Suprapubic skin (tissue), 4 donors: Measurements from ENCODE around the gene TTC13. TPM values are rescaled to one million over a fixed set of nuclear protein-coding genes. Genes with fewer than 3 reads are reported as not detected.

Experiments used
- DNase-seq, 2 donors: peaks; one replicate each; pipeline ENCODE4 v3.0.0-alpha.2; 2019; ENCODE audit warnings: low spot score in 2 of 2
- H3K27ac ChIP-seq: fragments of 200-600 bp; sonication (generic); one replicate; pipeline ENCODE4 v1.5.1; 2019
- H3K27me3 ChIP-seq: fragments of 200-600 bp; sonication (generic); one replicate; pipeline ENCODE4 v1.5.1; 2019
- H3K36me3 ChIP-seq: fragments of 200-600 bp; sonication (generic); one replicate; pipeline ENCODE4 v1.5.1; 2019
- H3K4me1 ChIP-seq: fragments of 200-600 bp; sonication (generic); one replicate; pipeline ENCODE4 v1.5.1; 2019
- H3K4me3 ChIP-seq: fragments of 200-600 bp; sonication (generic); one replicate; pipeline ENCODE4 v1.5.1; 2019; ENCODE audit warnings: mild to moderate bottlenecking
- H3K9me3 ChIP-seq: fragments of 200-600 bp; sonication (generic); one replicate; pipeline ENCODE4 v1.5.1; 2019
- EP300 ChIP-seq: sonication (generic); formaldehyde crosslinking; IDR thresholded peaks from one replicate; pipeline ENCODE4 v1.6.1; 2017; ENCODE audit warnings: antibody characterized with exemption
- POLR2A ChIP-seq, 2 donors: fragments of 450-650 bp; IDR thresholded peaks; one replicate each; pipeline ENCODE4 v1.6.1; 2017; ENCODE audit warnings: antibody characterized with exemption in 2 of 2, mild to moderate bottlenecking in 2 of 2, moderate library complexity in 2 of 2
- POLR2AphosphoS5 ChIP-seq, 3 donors: sonication (generic); formaldehyde crosslinking; IDR thresholded peaks; one replicate each; pipeline ENCODE4 v1.6.1; 2017; ENCODE audit warnings: antibody characterized with exemption in 3 of 3
- WGBS: methylation state at CpG from one replicate; pipeline ENCODE4 v1.1.5; 2018; 5-methylcytosine and 5-hydroxymethylcytosine counted together
- total RNA-seq, 4 donors: library from RNA; depleted of rRNA; stranded (reverse); fragments of >200 nt; gene quantifications; one replicate each; pipeline ENCODE4 v1.1.0, GENCODE V29; 2016
- TF ChIP-seq, protein P1 (sequence below), 2 donors: fragments of 200-600 bp in 1 of 2; fragments of 450-650 bp in 1 of 2; sonication (generic) in 1 of 2; IDR thresholded peaks; one replicate each; pipeline ENCODE4 v1.5.1; 2016 to 2019; ENCODE audit warnings: antibody characterized with exemption in 2 of 2, mild to moderate bottlenecking in 1 of 2, moderate library complexity in 1 of 2

Gene TTC13
- total RNA-seq, 4 donors from 2014 or later: 16.5 to 41.2 (median 19.2) TPM

DNA sequence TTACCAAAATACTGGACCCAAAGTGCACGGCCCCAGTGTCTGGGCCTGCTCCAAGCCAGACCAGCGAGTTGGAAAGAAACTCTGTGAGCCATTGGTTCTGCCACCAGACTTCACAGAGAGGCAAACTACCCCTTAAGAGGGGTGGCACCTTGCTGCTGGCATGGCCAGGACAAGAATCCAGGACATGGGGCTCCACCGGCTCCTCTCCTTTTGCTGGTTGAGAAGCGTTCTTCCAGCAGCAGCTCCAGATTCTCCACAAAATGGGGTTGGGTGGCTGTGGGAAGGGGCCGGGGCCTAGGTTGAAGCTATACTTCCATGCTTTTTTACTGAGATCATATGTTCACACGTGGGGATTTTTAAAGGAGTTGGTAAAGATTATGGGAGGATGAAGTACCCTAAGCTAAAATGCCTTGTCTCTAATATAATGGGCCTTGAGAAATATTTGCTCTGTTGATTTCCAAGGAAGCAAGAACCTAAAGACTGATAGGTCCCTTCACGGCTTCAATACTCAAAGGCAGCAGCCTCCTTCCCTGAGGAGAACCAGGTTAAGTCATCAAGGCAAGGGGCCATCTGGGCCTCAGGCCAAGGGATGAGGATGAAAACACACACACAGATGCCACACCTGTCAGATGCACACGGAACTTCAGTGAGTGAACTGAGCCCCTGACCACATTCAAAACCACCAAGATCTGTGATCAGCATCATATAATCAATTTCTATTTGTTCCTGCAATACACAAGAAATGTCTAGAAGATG, 113.4 kb downstream of the TTC13 start:
- Histone ChIP-seq H3K4me1 (peaks cover 62% of the 10 kb centered on the region), H3K4me3 (no peak overlapping the region)
- TF ChIP-seq, protein P1, sequence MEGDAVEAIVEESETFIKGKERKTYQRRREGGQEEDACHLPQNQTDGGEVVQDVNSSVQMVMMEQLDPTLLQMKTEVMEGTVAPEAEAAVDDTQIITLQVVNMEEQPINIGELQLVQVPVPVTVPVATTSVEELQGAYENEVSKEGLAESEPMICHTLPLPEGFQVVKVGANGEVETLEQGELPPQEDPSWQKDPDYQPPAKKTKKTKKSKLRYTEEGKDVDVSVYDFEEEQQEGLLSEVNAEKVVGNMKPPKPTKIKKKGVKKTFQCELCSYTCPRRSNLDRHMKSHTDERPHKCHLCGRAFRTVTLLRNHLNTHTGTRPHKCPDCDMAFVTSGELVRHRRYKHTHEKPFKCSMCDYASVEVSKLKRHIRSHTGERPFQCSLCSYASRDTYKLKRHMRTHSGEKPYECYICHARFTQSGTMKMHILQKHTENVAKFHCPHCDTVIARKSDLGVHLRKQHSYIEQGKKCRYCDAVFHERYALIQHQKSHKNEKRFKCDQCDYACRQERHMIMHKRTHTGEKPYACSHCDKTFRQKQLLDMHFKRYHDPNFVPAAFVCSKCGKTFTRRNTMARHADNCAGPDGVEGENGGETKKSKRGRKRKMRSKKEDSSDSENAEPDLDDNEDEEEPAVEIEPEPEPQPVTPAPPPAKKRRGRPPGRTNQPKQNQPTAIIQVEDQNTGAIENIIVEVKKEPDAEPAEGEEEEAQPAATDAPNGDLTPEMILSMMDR (IDR thresholded peaks at IDR 0.05): no peak
- no peak for TF ChIP-seq POLR2A (IDR thresholded peaks at IDR 0.05)
- TF ChIP-seq EP300: no peak
- no peak for TF ChIP-seq POLR2AphosphoS5 (IDR thresholded peaks at IDR 0.05)

DNA sequence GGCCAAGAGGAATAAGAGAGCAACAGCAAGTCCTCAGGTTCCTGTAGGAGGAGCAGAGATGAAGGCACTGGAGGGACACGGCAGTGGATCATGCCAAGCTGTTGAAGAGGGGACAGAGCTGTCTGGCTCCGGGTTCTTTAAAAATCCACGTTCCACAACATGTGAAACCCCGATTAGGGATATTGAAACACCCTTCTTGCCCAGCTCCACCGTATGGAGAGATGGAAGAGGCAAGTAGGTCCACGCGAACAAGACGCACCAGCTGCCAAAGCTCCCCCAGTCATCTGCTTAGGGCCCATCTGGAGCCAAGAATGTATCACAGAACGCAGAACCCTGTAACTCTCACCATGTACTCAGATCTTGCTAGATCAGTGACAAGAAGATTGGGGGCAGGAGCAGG, 114.2 kb downstream of the TTC13 start:
- Histone ChIP-seq H3K9me3 (no peaks in the 10 kb centered on the region), H3K27me3 (no peaks in the 10 kb centered on the region), H3K27ac (peak overlapping the region; percentile 45), H3K36me3 (no peaks in the 10 kb centered on the region), H3K4me3 (no peak overlapping the region), H3K4me1 (peaks cover 62% of the 10 kb centered on the region)
- DNase-seq: no peak
- TF ChIP-seq, protein P1 (IDR thresholded peaks at IDR 0.05): no peak
- TF ChIP-seq EP300: no peak
- TF ChIP-seq POLR2A (IDR thresholded peaks at IDR 0.05): no peak
- no peak for TF ChIP-seq POLR2AphosphoS5 (IDR thresholded peaks at IDR 0.05)
- 57% methylated on average over 9 of the region's 9 CpGs for WGBS

More for the DNA sequence above, 113.4 kb downstream of the TTC13 start:
- H3K27ac ChIP-seq: peak overlapping the region; percentile 79
- H3K9me3 ChIP-seq: no peaks in the 10 kb centered on the region
- no peaks in the 10 kb centered on the region for H3K27me3 ChIP-seq
- WGBS: 81% methylated on average over 6 of the region's 8 CpGs
- H3K36me3 ChIP-seq: no peaks in the 10 kb centered on the region
- DNase-seq: no peak

DNA sequence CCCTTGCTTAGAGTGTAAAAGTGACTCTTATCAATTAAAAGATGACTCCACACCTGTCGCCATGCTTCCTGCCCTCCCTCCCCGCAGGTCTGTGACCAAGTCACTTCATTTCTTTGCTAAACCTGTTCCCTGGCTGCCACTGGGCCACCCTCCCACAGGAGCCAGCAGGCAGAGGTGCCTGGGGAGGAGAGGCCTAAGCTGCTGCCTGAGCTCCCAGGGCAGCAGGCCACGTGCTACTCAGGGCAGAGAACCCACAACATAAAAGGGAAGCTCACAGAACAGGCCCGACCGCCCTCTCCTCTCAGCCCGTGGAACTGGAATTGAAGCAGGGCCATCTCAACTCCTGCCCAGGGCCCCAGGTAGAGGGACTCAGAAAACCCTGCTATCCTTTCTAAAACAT, 115.2 kb downstream of the TTC13 start:
- TF ChIP-seq POLR2A (IDR thresholded peaks at IDR 0.05): no peak
- TF ChIP-seq POLR2AphosphoS5 (IDR thresholded peaks at IDR 0.05): no peak
- TF ChIP-seq EP300: no peak
- TF ChIP-seq, protein P1 (IDR thresholded peaks at IDR 0.05): no peak
- no peak overlapping the region for H3K27ac ChIP-seq
- WGBS: 30% methylated on average over 6 of the region's 6 CpGs
- DNase-seq: peak in 1 of 2 donors; percentile 74
- H3K4me3 ChIP-seq: no peak overlapping the region
- H3K4me1 ChIP-seq: peaks cover 56% of the 10 kb centered on the region
- no peaks in the 10 kb centered on the region for H3K9me3 ChIP-seq
- H3K36me3 ChIP-seq: no peaks in the 10 kb centered on the region
- H3K27me3 ChIP-seq: no peaks in the 10 kb centered on the region

DNA sequence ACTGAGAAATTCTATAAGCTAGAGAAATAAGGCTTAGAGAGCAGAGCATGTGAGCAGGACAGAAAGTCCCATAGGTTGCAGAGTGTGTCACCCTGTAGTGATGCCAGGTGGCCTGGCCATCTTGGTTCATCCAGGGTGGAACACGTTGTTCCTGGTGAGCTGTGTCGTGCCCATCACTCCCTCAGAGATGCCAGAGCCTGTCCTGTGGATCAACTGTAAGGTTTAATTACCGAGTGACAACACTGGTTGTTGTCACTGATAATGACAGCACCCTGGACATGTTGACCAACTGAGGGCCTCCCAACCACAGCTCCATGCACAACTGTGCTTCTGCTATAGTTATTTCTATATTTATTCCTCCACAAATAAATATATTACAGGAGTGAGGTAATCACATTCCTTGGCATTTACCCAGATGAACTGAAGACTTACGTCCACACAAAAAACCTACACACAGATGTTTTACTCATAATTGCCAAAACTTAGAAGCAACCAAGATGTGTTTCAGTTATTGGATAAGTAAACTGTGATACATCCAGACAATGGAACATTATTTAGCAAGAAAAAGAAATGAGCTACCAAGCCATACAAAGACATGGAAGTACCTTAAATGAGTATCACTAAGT, 116.6 kb downstream of the TTC13 start:
- Histone ChIP-seq H3K36me3 (no peaks in the 10 kb centered on the region), H3K4me3 (no peak overlapping the region), H3K4me1 (peaks cover 51% of the 10 kb centered on the region), H3K9me3 (no peaks in the 10 kb centered on the region), H3K27ac (no peak overlapping the region), H3K27me3 (no peaks in the 10 kb centered on the region)
- DNase-seq: no peak
- TF ChIP-seq POLR2A (IDR thresholded peaks at IDR 0.05) (no peak), EP300 (no peak), POLR2AphosphoS5 (IDR thresholded peaks at IDR 0.05) (no peak)
- TF ChIP-seq, protein P1 (IDR thresholded peaks at IDR 0.05): no peak
- 67% methylated on average over 4 of the region's 4 CpGs for WGBS

DNA sequence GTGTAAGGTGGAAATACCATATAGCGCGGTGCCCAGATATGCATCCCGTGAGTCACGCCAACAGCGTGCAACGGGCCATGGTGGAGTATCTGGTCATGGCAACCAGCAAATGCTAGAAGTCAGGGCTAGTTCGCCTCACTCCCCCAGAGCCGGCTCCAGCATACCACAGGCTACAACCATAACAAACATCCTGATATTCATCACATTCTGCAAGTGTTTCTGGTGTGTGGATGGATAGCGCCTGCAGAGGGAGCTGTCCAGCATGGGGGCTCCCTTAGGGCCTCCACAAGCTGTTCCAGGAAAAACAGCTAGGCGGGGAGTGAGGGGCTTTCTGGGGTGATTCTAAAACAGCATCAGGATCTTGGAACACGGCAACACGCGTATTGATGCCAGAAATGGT, 117.2 kb downstream of the TTC13 start:
- Histone ChIP-seq H3K27ac (no peak overlapping the region), H3K4me1 (peaks cover 45% of the 10 kb centered on the region), H3K27me3 (no peaks in the 10 kb centered on the region), H3K9me3 (no peaks in the 10 kb centered on the region), H3K4me3 (no peak overlapping the region), H3K36me3 (no peaks in the 10 kb centered on the region)
- no peak for DNase-seq
- TF ChIP-seq POLR2AphosphoS5 (IDR thresholded peaks at IDR 0.05) (no peak), POLR2A (IDR thresholded peaks at IDR 0.05) (no peak), EP300 (no peak)
- TF ChIP-seq, protein P1 (IDR thresholded peaks at IDR 0.05): no peak
- WGBS: 85% methylated on average over 13 of the region's 13 CpGs
